K562 (cell line): Measurements from ENCODE around the gene C1orf74. TPM values are rescaled to one million over a fixed set of nuclear protein-coding genes. Genes with fewer than 3 reads are reported as not detected.
A peak's percentile ranks its signal among the peaks of the same experiment; 100 is the strongest.

Experiments
- ARNT ChIP-seq, 2 experiments: fragments of 450-650 bp; IDR thresholded peaks; 2 replicates each; pipeline ENCODE4 v1.6.1; 2016; ENCODE audit warnings: mild to moderate bottlenecking in 1 of 2
- CXXC5 ChIP-seq: fragments of 250-450 bp; sonication (Bioruptor Pico); IDR thresholded peaks from 2 replicates; pipeline ENCODE4 v1.8.0; 2022; ENCODE audit warnings: inconsistent platforms, mild to moderate bottlenecking, moderate library complexity
- ETS2 ChIP-seq: IDR thresholded peaks from 2 replicates; pipeline ENCODE4 v1.6.1; 2016; ENCODE audit warnings: borderline replicate concordance, missing genetic modification characterization, mild to moderate bottlenecking, moderate library complexity, missing compliant biosample characterization; ENCODE audit not compliant: poor library complexity, severe bottlenecking
- NEUROD1 ChIP-seq: fragments of 150-350 bp; IDR thresholded peaks from 2 replicates; pipeline ENCODE4 v1.6.1; 2014; ENCODE audit warnings: borderline replicate concordance, low read length, low read depth; ENCODE audit not compliant: partially characterized antibody
- PHF20 ChIP-seq: fragments of 450-650 bp; IDR thresholded peaks from 2 replicates; pipeline ENCODE4 v1.6.1; 2018; ENCODE audit not compliant: partially characterized antibody
- TAF7 ChIP-seq: fragments of 450-650 bp; IDR thresholded peaks from 2 replicates; pipeline ENCODE4 v1.6.1; 2016; ENCODE audit warnings: missing genetic modification characterization, missing compliant biosample characterization
- TCFL5 ChIP-seq: fragments of 250-450 bp; sonication (Bioruptor Pico); conservative IDR thresholded peaks from 2 replicates; pipeline ENCODE4 v1.6.1; 2021; ENCODE audit warnings: mild to moderate bottlenecking, moderate library complexity, matching md5 sums
- ZKSCAN1 ChIP-seq: fragments of 150-350 bp; IDR thresholded peaks from 2 replicates; pipeline ENCODE4 v1.6.1; 2016; ENCODE audit warnings: low read depth, low read length
- polyA plus RNA-seq, 8 experiments: library from polyadenylated mRNA; depleted of rRNA in 4 of 8; stranded (reverse) in 5 of 8; unstranded in 3 of 8; fragments of >200 nt; fragmentation: Nextera tagmentation in 2 of 8; fragmentation: Illumina TruSeq in 1 of 8; extraction: Ambion mirVana in 2 of 8; extraction: Trizol in 1 of 8; gene quantifications; 2 replicates each; pipeline versions ENCODE4 v1.2.1 to v1.2.3, GENCODE V29; 2011 to 2014; ENCODE audit warnings: inconsistent platforms in 1 of 8, missing spikeins in 1 of 8
- total RNA-seq, 7 experiments: library from RNA; depleted of rRNA in 6 of 7; stranded (reverse); fragments of >200 nt in 6 of 7; fragmentation: Illumina TruSeq in 2 of 7; extraction: Trizol in 2 of 7; gene quantifications; 2 replicates each; pipeline versions ENCODE4 v1.2.1 to v1.2.3, GENCODE V29; 2011 to 2021; ENCODE audit warnings: low replicate concordance in 1 of 7
- TF ChIP-seq, protein P1 (sequence below): fragments of 250-450 bp; sonication (Bioruptor Pico); IDR thresholded peaks from 2 replicates; pipeline ENCODE4 v1.5.0; 2021; ENCODE audit warnings: mild to moderate bottlenecking, borderline replicate concordance
- TF ChIP-seq, protein P2 (sequence below), 2 experiments: IDR thresholded peaks; 2 replicates each; pipeline ENCODE4 v1.6.1; 2012; ENCODE audit warnings: improper control_type of control experiment in 2 of 2, low read depth in 2 of 2, low read length in 2 of 2, borderline replicate concordance in 1 of 2
- TF ChIP-seq, protein P3 (sequence below): fragments of 450-650 bp; IDR thresholded peaks from 2 replicates; pipeline ENCODE4 v1.6.1; 2016; ENCODE audit warnings: antibody characterized with exemption
- TF ChIP-seq, protein P4 (sequence below): sonication (generic); formaldehyde crosslinking; IDR thresholded peaks from 2 replicates; pipeline ENCODE4 v1.8.1; 2023; ENCODE audit warnings: mild to moderate bottlenecking, missing genetic modification reagents
- TF ChIP-seq, protein P5 (sequence below): fragments of 250-450 bp; sonication (Bioruptor Pico); IDR thresholded peaks from 2 replicates; pipeline ENCODE4 v1.4.0; 2020; ENCODE audit warnings: borderline replicate concordance
- TF ChIP-seq, protein P6 (sequence below): fragments of 450-650 bp; IDR thresholded peaks from 2 replicates; pipeline ENCODE4 v1.6.1; 2016; ENCODE audit warnings: low read depth, mild to moderate bottlenecking, moderate library complexity

The C1orf74 gene
- total and polyA plus RNA-seq, 9 of the 15 experiments (the other 6 are each of a cell fraction or from before 2014, with no cell fraction given): 4.0 to 7.6 (median 5.7) TPM

DNA sequence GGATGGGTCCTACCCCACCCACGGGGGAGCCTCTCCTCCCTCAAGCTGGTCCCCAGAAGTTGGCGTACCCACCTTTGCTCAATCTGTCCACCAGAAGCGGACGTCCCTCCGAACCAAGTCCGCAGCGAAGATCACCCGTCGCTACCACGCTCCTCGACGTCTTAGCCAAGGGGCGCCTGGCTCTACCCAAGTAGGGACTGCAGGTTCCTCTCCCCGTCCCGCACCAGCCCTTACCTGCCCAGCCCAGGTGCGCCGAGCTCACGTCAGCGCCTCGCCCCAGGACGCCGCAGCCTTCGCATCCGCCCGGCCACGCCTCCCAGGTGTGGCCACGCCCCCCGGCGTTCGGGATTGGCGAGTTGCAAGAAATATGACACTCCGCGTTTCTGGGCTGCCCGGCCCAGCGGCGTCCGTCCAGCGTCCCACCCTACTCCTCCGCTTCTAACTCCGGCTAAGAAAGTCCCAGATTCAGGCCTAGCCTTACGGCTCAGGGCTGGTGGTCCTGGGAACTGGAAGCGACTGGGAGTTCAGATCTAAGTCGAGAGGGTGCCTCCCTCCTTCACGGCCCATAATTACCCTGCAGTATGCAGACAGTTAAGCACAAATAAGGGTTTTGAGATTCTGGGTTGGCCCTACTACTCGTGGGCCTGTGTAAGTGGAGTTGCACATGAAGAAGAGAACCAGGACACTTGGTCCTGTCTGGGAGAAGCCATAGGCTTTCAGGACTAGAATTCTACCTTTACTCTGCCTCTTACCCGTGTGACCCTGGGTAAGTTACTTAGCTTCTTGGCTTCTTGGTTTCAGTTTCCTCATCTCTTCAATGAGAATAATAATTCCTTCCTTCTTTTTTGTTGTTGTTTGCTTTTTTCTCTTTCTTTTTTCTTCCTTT lies 21.8 kb upstream of the C1orf74 start, which contains the start of gene IRF6 (continued):
- TF ChIP-seq, protein P1, sequence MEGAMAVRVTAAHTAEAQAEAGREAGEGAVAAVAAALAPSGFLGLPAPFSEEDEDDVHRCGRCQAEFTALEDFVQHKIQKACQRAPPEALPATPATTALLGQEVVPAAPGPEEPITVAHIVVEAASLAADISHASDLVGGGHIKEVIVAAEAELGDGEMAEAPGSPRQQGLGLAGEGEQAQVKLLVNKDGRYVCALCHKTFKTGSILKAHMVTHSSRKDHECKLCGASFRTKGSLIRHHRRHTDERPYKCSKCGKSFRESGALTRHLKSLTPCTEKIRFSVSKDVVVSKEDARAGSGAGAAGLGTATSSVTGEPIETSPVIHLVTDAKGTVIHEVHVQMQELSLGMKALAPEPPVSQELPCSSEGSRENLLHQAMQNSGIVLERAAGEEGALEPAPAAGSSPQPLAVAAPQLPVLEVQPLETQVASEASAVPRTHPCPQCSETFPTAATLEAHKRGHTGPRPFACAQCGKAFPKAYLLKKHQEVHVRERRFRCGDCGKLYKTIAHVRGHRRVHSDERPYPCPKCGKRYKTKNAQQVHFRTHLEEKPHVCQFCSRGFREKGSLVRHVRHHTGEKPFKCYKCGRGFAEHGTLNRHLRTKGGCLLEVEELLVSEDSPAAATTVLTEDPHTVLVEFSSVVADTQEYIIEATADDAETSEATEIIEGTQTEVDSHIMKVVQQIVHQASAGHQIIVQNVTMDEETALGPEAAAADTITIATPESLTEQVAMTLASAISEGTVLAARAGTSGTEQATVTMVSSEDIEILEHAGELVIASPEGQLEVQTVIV: no peak
- TF ChIP-seq, protein P2, sequence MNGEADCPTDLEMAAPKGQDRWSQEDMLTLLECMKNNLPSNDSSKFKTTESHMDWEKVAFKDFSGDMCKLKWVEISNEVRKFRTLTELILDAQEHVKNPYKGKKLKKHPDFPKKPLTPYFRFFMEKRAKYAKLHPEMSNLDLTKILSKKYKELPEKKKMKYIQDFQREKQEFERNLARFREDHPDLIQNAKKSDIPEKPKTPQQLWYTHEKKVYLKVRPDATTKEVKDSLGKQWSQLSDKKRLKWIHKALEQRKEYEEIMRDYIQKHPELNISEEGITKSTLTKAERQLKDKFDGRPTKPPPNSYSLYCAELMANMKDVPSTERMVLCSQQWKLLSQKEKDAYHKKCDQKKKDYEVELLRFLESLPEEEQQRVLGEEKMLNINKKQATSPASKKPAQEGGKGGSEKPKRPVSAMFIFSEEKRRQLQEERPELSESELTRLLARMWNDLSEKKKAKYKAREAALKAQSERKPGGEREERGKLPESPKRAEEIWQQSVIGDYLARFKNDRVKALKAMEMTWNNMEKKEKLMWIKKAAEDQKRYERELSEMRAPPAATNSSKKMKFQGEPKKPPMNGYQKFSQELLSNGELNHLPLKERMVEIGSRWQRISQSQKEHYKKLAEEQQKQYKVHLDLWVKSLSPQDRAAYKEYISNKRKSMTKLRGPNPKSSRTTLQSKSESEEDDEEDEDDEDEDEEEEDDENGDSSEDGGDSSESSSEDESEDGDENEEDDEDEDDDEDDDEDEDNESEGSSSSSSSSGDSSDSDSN (IDR thresholded peaks at IDR 0.05; ENCODE audit: borderline replicate concordance in 1 of 2, low read depth in 2 of 2, low read length in 2 of 2): peak in 1 of 2 experiments; percentile 69; a peak in 1 of 4 replicates
- TF ChIP-seq ETS2 (no peak), ARNT (IDR thresholded peaks at IDR 0.05) (0 out of 4 replicates have a peak, but pooled peaks of 1 of the 2 experiments have one; percentile 54), PHF20 (no peak), TAF7 (tag) (peak; percentile 43; the same call in 1 of the 2 replicates), NEUROD1 (no peak), CXXC5 (CRISPR knock-in tag) (peak; percentile 80; the same call in 1 of the 2 replicates), TCFL5 (no peak), ZKSCAN1 (peak; percentile 61)
- TF ChIP-seq, protein P3, sequence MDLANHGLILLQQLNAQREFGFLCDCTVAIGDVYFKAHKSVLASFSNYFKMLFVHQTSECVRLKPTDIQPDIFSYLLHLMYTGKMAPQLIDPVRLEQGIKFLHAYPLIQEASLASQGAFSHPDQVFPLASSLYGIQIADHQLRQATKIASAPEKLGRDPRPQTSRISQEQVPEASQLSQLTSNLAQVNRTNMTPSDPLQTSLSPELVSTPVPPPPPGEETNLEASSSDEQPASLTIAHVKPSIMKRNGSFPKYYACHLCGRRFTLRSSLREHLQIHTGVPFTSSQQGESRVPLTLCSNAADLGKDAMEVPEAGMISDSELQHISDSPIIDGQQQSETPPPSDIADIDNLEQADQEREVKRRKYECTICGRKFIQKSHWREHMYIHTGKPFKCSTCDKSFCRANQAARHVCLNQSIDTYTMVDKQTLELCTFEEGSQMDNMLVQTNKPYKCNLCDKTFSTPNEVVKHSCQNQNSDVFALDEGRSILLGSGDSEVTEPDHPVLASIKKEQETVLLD: 0 out of 2 replicates have a peak, but pooled peaks have one; percentile 15
- TF ChIP-seq, protein P4, sequence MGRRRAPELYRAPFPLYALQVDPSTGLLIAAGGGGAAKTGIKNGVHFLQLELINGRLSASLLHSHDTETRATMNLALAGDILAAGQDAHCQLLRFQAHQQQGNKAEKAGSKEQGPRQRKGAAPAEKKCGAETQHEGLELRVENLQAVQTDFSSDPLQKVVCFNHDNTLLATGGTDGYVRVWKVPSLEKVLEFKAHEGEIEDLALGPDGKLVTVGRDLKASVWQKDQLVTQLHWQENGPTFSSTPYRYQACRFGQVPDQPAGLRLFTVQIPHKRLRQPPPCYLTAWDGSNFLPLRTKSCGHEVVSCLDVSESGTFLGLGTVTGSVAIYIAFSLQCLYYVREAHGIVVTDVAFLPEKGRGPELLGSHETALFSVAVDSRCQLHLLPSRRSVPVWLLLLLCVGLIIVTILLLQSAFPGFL (CRISPR knock-in tag): 0 out of 2 replicates have a peak, but pooled peaks have one; percentile 44
- TF ChIP-seq, protein P5, sequence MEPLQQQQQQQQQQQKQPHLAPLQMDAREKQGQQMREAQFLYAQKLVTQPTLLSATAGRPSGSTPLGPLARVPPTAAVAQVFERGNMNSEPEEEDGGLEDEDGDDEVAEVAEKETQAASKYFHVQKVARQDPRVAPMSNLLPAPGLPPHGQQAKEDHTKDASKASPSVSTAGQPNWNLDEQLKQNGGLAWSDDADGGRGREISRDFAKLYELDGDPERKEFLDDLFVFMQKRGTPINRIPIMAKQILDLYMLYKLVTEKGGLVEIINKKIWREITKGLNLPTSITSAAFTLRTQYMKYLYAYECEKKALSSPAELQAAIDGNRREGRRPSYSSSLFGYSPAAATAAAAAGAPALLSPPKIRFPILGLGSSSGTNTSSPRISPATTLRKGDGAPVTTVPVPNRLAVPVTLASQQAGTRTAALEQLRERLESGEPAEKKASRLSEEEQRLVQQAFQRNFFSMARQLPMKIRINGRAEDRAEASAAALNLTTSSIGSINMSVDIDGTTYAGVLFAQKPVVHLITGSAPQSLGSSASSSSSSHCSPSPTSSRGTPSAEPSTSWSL (CRISPR knock-in tag): no peak
- TF ChIP-seq, protein P6, sequence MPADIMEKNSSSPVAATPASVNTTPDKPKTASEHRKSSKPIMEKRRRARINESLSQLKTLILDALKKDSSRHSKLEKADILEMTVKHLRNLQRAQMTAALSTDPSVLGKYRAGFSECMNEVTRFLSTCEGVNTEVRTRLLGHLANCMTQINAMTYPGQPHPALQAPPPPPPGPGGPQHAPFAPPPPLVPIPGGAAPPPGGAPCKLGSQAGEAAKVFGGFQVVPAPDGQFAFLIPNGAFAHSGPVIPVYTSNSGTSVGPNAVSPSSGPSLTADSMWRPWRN: 0 out of 2 replicates have a peak, but pooled peaks have one; percentile 13
